GM12878 (cell line): ENCODE measurements around the gene TMEM86B.

Source experiments
- ASH2L ChIP-seq: fragments of 300-600, 200-600 bp; sonication (generic); IDR thresholded peaks from 2 replicates; pipeline ENCODE4 v1.6.1; 2017; ENCODE audit warnings: low read depth, mild to moderate bottlenecking, borderline replicate concordance
- KLF5 ChIP-seq: fragments of 450-650 bp; IDR thresholded peaks from 2 replicates; pipeline ENCODE4 v1.6.1; 2014; ENCODE audit warnings: mild to moderate bottlenecking; ENCODE audit not compliant: partially characterized antibody
- MEF2A ChIP-seq: IDR thresholded peaks from 2 replicates; pipeline ENCODE4 v1.6.1; 2011; ENCODE audit warnings: low read depth, mild to moderate bottlenecking, low read length, moderate library complexity; ENCODE audit not compliant: insufficient read depth
- RELA ChIP-seq: fragments of 450-650 bp; IDR thresholded peaks from 2 replicates; pipeline ENCODE4 v1.8.0; 2014; ENCODE audit warnings: borderline replicate concordance; ENCODE audit not compliant: partially characterized antibody
- ZNF207 ChIP-seq: fragments of 450-650 bp; IDR thresholded peaks from 2 replicates; pipeline ENCODE4 v1.6.1; 2014; ENCODE audit warnings: antibody characterized with exemption, mild to moderate bottlenecking, borderline replicate concordance
- TF ChIP-seq, protein P1 (sequence below): IDR thresholded peaks from 2 replicates; pipeline ENCODE4 v1.6.1; 2012; ENCODE audit warnings: low read depth, low read length, improper control_type of control experiment
- TF ChIP-seq, protein P2 (sequence below), 3 experiments: IDR thresholded peaks in 2 of 3; conservative IDR thresholded peaks in 1 of 3; 2 replicates each; pipeline ENCODE4 v1.5.1; 2011; ENCODE audit warnings: low read depth in 3 of 3, low read length in 3 of 3, mild to moderate bottlenecking in 3 of 3, control low read depth in 2 of 3, moderate library complexity in 2 of 3, inconsistent platforms in 1 of 3, mixed read lengths in 1 of 3; ENCODE audit not compliant: control insufficient read depth in 2 of 3, insufficient read depth in 1 of 3; ENCODE audit errors: extremely low read depth in 1 of 3

DNA sequence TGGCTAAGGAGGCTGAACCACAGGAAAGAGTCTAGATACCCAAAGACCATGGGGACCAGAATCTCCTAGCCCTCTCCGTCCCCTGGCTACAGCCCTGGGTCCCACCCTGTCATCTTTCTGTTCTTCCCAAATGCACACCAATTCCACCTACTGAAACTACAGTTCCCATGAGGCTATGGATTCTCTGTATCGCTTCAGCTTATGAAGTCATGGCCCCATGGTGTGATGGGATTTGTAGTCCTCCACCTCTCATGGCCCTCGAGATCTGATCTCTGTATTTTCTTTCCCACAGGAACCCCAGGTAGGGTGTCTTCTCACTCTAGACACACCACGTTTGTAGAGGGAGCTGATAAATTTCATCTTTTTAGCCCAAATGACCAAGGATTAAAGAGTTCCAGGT is 31.0 kb downstream of the TMEM86B start:
- TF ChIP-seq, protein P1, sequence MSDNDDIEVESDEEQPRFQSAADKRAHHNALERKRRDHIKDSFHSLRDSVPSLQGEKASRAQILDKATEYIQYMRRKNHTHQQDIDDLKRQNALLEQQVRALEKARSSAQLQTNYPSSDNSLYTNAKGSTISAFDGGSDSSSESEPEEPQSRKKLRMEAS, result no peak
- TF ChIP-seq, protein P2, sequence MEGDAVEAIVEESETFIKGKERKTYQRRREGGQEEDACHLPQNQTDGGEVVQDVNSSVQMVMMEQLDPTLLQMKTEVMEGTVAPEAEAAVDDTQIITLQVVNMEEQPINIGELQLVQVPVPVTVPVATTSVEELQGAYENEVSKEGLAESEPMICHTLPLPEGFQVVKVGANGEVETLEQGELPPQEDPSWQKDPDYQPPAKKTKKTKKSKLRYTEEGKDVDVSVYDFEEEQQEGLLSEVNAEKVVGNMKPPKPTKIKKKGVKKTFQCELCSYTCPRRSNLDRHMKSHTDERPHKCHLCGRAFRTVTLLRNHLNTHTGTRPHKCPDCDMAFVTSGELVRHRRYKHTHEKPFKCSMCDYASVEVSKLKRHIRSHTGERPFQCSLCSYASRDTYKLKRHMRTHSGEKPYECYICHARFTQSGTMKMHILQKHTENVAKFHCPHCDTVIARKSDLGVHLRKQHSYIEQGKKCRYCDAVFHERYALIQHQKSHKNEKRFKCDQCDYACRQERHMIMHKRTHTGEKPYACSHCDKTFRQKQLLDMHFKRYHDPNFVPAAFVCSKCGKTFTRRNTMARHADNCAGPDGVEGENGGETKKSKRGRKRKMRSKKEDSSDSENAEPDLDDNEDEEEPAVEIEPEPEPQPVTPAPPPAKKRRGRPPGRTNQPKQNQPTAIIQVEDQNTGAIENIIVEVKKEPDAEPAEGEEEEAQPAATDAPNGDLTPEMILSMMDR (IDR thresholded peaks at IDR 0.05 in 2 of 3, conservative IDR thresholded peaks at IDR 0.05 in 1 of 3; ENCODE audit: control insufficient read depth in 2 of 3, extremely low read depth in 1 of 3, insufficient read depth in 1 of 3, low read depth in 3 of 3, low read length in 3 of 3), result no peak
- TF ChIP-seq RELA (no peak), KLF5 (no peak), ZNF207 (no peak), ASH2L (no peak), MEF2A (no peak)
